22Rv1 (cell line): ENCODE results near the gene AXIN1.

Source experiments
- CTCF ChIP-seq: fragments of 450-650 bp; IDR thresholded peaks from 2 replicates; pipeline ENCODE4 v1.5.1; 2017; ENCODE audit warnings: mild to moderate bottlenecking
- ZFX ChIP-seq: fragments of 450-650 bp; IDR thresholded peaks from 2 replicates; pipeline ENCODE4 v1.6.1; 2017; ENCODE audit warnings: antibody characterized with exemption, borderline replicate concordance

GRCh38 chr16:345772-346171, 6.8 kb downstream of the AXIN1 start:
- TF ChIP-seq CTCF: no peak
- no peak for TF ChIP-seq ZFX
